Mesenchymal stem cell (in vitro differentiated cells and primary cell): ENCODE data around the gene ACTRT2.

ENCODE experiments used
- DNase-seq: peaks from one replicate; pipeline ENCODE4 v3.0.0-alpha.2; 2013
- H2AFZ ChIP-seq: one replicate; pipeline ENCODE4 v1.6.1; 2013; ENCODE audit warnings: low read depth, mild to moderate bottlenecking, control low read depth, inconsistent platforms, low read length, moderate library complexity
- H2AK5ac ChIP-seq: 2 replicates; pipeline ENCODE4 v1.6.1; 2013; ENCODE audit warnings: low read length, moderate library complexity, mild to moderate bottlenecking, inconsistent platforms; ENCODE audit not compliant: severe bottlenecking
- H2BK120ac ChIP-seq: one replicate; pipeline ENCODE4 v1.6.1; 2013; ENCODE audit warnings: low read depth, mild to moderate bottlenecking, inconsistent platforms, low read length, moderate library complexity
- H2BK12ac ChIP-seq, 2 experiments: one replicate each; pipeline ENCODE4 v1.6.1; 2013; ENCODE audit warnings: inconsistent platforms in 2 of 2, low read length in 2 of 2, mild to moderate bottlenecking in 2 of 2, moderate library complexity in 2 of 2, control low read depth in 1 of 2
- H2BK15ac ChIP-seq: one replicate; pipeline ENCODE4 v1.6.1; 2013; ENCODE audit warnings: mild to moderate bottlenecking, low read depth, inconsistent platforms; ENCODE audit not compliant: poor library complexity, severe bottlenecking
- H2BK5ac ChIP-seq: 2 replicates; pipeline ENCODE4 v1.6.1; 2013; ENCODE audit warnings: low read depth, mild to moderate bottlenecking, low read length, control low read depth, inconsistent platforms; ENCODE audit not compliant: poor library complexity, severe bottlenecking
- H3K14ac ChIP-seq, 2 experiments: one replicate each; pipeline ENCODE4 v1.6.1; 2013; ENCODE audit warnings: inconsistent platforms in 2 of 2, low read length in 2 of 2, control low read depth in 1 of 2, mild to moderate bottlenecking in 1 of 2, moderate library complexity in 1 of 2
- H3K18ac ChIP-seq, 2 experiments: one replicate each; pipeline ENCODE4 v1.6.1; 2013; ENCODE audit warnings: inconsistent platforms in 2 of 2, low read length in 2 of 2, control low read depth in 1 of 2, low read depth in 1 of 2, mild to moderate bottlenecking in 1 of 2
- H3K23ac ChIP-seq, 2 experiments: one replicate each; pipeline ENCODE4 v1.6.1; 2013; ENCODE audit warnings: inconsistent platforms in 2 of 2, low read length in 2 of 2, mild to moderate bottlenecking in 2 of 2, moderate library complexity in 2 of 2, control low read depth in 1 of 2
- H3K27ac ChIP-seq: 2 replicates; pipeline ENCODE4 v1.5.1; 2013; ENCODE audit warnings: mild to moderate bottlenecking, moderate library complexity, low read length, control low read depth, inconsistent platforms; ENCODE audit not compliant: poor library complexity, severe bottlenecking
- H3K27me3 ChIP-seq, 2 experiments: 2 replicates each; pipeline versions ENCODE4 v1.6.1 to v1.7.0; 2013; ENCODE audit warnings: low read length in 2 of 2, mild to moderate bottlenecking in 2 of 2, moderate library complexity in 2 of 2, control low read depth in 1 of 2, inconsistent platforms in 1 of 2; ENCODE audit not compliant: control insufficient read depth in 1 of 2, insufficient read depth in 1 of 2
- H3K36me3 ChIP-seq, 2 experiments: 2 replicates each; pipeline versions ENCODE4 v1.6.1 to v1.7.0; 2013; ENCODE audit warnings: low read length in 2 of 2, control low read depth in 1 of 2, inconsistent platforms in 1 of 2, low read depth in 1 of 2, mild to moderate bottlenecking in 1 of 2; ENCODE audit not compliant: insufficient read depth in 2 of 2, control insufficient read depth in 1 of 2
- H3K4ac ChIP-seq, 2 experiments: one replicate each; pipeline ENCODE4 v1.6.1; 2013; ENCODE audit warnings: inconsistent platforms in 2 of 2, low read length in 2 of 2, mild to moderate bottlenecking in 2 of 2, moderate library complexity in 2 of 2, control low read depth in 1 of 2, low read depth in 1 of 2
- H3K4me1 ChIP-seq: 2 replicates; pipeline ENCODE4 v1.6.1; 2013; ENCODE audit warnings: low read depth, low read length, control low read depth; ENCODE audit not compliant: control insufficient read depth, insufficient read depth
- H3K4me2 ChIP-seq: 2 replicates; pipeline ENCODE4 v1.6.1; 2013; ENCODE audit warnings: low read length, mild to moderate bottlenecking, inconsistent platforms; ENCODE audit not compliant: poor library complexity, severe bottlenecking
- H3K4me3 ChIP-seq, 2 experiments: 2 replicates each; pipeline versions ENCODE4 v1.5.1 to v1.7.0; 2013; ENCODE audit warnings: low read length in 2 of 2, mild to moderate bottlenecking in 2 of 2, control low read depth in 1 of 2, low read depth in 1 of 2; ENCODE audit not compliant: insufficient read depth in 1 of 2
- H3K79me1 ChIP-seq: replicated peaks from 2 replicates; pipeline ENCODE4 v1.6.1; 2013; ENCODE audit warnings: mild to moderate bottlenecking, control low read depth, low read length, inconsistent platforms; ENCODE audit not compliant: poor library complexity, severe bottlenecking
- H3K9ac ChIP-seq: 2 replicates; pipeline ENCODE4 v1.7.0; 2013; ENCODE audit warnings: mild to moderate bottlenecking, low read length, moderate library complexity
- H3K9me3 ChIP-seq: 2 replicates; pipeline ENCODE4 v1.7.0; 2013; ENCODE audit warnings: mild to moderate bottlenecking, low read length; ENCODE audit not compliant: control insufficient read depth
- H4K8ac ChIP-seq: one replicate; pipeline ENCODE4 v1.6.1; 2013; ENCODE audit warnings: inconsistent platforms, mild to moderate bottlenecking, low read length, moderate library complexity
- H4K91ac ChIP-seq: one replicate; pipeline ENCODE4 v1.6.1; 2013; ENCODE audit warnings: mild to moderate bottlenecking, low read length, inconsistent platforms
- WGBS: methylation state at CpG from one replicate; pipeline ENCODE4 v1.1.7; 2013; ENCODE audit warnings: mixed read lengths; 5-methylcytosine and 5-hydroxymethylcytosine counted together

The ACTRT2 gene

GRCh38 chr1:3000671-3001470 lies 20.4 kb upstream of the ACTRT2 start:
- Histone ChIP-seq H3K79me1 (no peaks in the 10 kb centered on the region), H2AK5ac (no peak overlapping the region), H2BK12ac (no peak overlapping the region), H3K9me3 (peaks cover 9% of the 10 kb centered on the region), H3K4ac (no peak overlapping the region), H2BK120ac (no peak overlapping the region), H3K4me3 (no peak overlapping the region), H4K91ac (no peak overlapping the region), H3K4me1 (no peaks in the 10 kb centered on the region), H3K36me3 (no peaks in the 10 kb centered on the region), H2BK5ac (no peak overlapping the region), H2AFZ (no peak overlapping the region), H3K23ac (no peak overlapping the region), H3K27me3 (peaks cover 0 to 33% of the 10 kb centered on the region in 2 experiments), H3K9ac (no peak overlapping the region), H3K4me2 (no peak overlapping the region), H2BK15ac (no peak overlapping the region), H4K8ac (no peak overlapping the region), H3K27ac (no peak overlapping the region), H3K14ac (no peak overlapping the region), H3K18ac (no peak overlapping the region)
- 75% methylated on average over 20 of the region's 20 CpGs for WGBS
- no peak for DNase-seq

DNA sequence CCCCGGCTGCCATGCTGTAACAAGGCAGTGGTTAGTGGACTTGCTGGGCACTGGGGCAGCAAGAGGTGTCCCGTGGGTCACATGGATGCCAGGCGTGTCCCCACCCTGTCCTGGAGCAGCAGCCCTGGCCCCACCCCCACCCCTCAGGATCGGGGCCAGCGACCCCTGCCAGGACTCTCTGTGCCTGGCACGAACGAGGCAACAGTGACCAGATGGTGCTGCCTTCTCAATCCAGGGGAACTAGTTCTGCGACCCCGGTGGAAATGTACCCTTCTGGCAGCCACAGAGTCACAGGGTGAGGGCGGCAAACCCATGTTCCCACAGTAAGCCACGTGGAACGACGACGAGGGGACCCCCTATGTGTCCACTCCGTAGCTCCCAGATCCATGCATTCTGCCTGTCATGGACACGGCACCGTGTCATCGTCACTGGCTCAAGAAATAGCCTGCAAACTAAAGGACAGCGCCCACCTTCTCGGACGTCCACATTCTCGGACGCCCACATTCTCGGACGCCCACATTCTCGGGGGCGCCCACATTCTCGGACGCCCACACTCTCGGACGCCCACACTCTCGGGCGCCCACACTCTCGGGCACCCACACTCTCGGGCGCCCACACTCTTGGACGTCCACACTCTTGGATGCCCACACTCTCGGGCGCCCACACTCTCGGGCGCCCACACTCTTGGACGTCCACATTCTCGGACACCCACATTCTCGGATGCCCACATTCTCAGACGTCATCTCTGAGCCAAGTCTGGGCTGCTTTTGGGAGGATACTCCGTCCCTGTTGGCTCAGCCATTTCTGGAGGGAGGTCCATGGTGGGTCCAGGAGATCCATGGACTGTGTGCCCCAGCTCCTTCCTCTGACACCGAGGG lies 19.6 kb upstream of the ACTRT2 start:
- Histone ChIP-seq H4K91ac (no peak overlapping the region), H2BK120ac (no peak overlapping the region), H3K4me3 (no peak overlapping the region), H3K27ac (no peak overlapping the region), H3K9ac (no peak overlapping the region), H3K4me2 (no peak overlapping the region), H2BK5ac (no peak overlapping the region), H3K14ac (no peak overlapping the region), H2BK12ac (no peak overlapping the region), H4K8ac (no peak overlapping the region), H3K79me1 (no peaks in the 10 kb centered on the region), H3K4ac (no peak overlapping the region), H2AK5ac (no peak overlapping the region), H2BK15ac (no peak overlapping the region), H3K18ac (no peak overlapping the region), H3K9me3 (peaks cover 9% of the 10 kb centered on the region), H3K4me1 (no peaks in the 10 kb centered on the region), H3K23ac (no peak overlapping the region), H2AFZ (no peak overlapping the region), H3K36me3 (no peaks in the 10 kb centered on the region), H3K27me3 (peaks cover 0 to 38% of the 10 kb centered on the region in 2 experiments)
- WGBS, result 90% methylated on average over 47 of the region's 47 CpGs
- DNase-seq, result no peak

DNA sequence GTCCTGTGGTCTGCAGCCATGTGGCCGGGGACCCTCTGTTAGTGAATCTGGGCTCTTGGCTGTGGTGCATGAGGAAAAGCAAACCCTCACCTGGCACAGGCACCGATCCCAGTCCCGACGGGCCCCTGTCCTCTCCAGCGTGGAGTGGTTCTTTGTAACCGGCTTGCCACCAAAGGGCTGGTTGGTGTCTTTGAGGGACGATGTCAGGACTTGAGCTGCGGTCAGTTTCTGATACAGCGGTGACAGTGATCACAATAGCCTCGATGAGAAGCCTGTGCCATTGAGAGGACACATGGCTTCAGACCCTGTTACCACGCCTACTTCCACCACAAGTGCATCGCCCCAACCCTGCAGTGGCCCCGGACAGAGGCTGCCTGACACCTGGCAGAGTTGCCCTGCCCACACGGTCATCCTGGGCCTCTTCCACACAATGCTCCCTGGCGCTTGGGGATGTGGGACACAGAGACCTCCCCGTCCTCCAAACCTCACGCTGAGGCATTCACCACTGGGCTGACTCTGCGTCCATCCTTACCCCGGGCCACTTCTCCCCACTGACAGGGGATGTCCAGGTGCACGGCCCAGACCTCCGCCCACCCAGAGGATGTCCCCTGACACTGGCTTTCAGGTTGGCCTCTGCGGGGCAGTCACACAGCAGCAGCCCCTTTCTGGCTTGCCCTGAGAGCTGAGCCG lies 18.8 kb upstream of the ACTRT2 start:
- Histone ChIP-seq H3K36me3 (no peaks in the 10 kb centered on the region), H4K8ac (no peak overlapping the region), H3K79me1 (no peaks in the 10 kb centered on the region), H4K91ac (no peak overlapping the region), H3K27me3 (peaks cover 0 to 38% of the 10 kb centered on the region in 2 experiments), H2BK120ac (no peak overlapping the region), H3K27ac (no peak overlapping the region), H3K4me3 (peak overlapping the region in 1 of 2 experiments; percentile 29), H3K9me3 (peaks cover 13% of the 10 kb centered on the region), H2AK5ac (no peak overlapping the region), H3K4ac (no peak overlapping the region), H2AFZ (no peak overlapping the region), H2BK12ac (no peak overlapping the region), H2BK15ac (no peak overlapping the region), H3K4me2 (no peak overlapping the region), H3K14ac (no peak overlapping the region), H3K23ac (no peak overlapping the region), H3K9ac (no peak overlapping the region), H2BK5ac (no peak overlapping the region), H3K18ac (no peak overlapping the region), H3K4me1 (no peaks in the 10 kb centered on the region)
- 87% methylated on average over 22 of the region's 23 CpGs for WGBS
- no peak for DNase-seq
